ENCODE results near the gene PHC2.

The PHC2 gene

GRCh38 chr1:33385251-33385650, 45.6 kb downstream of the PHC2 start (continued):
- TF ChIP-seq ZBTB7A (tag by site-specific recombination; IDR thresholded peaks at IDR 0.05; ENCODE audit: low read depth), result no peak
- TF ChIP-seq KLF17 (tag by site-specific recombination; IDR thresholded peaks at IDR 0.05), result no peak

GRCh38 chr1:33384040-33384812, 46.7 kb downstream of the PHC2 start:
- CTCF ChIA-PET, result interaction anchor here (0.6 to 1.1 kb wide), 4 partner anchors 18 to 229 kb away, joined by 3 read pairs; no protein-coding TSS in a partner anchor
- no peak overlapping the region for H3K27ac ChIP-seq (ENCODE audit: extremely low read depth, low read depth, low read length)
- POLR2A ChIA-PET, result no interaction called here
- TF ChIP-seq ZNF140 (tag by site-specific recombination; IDR thresholded peaks at IDR 0.05) (no peak), ZFP69B (tag by site-specific recombination; IDR thresholded peaks at IDR 0.05) (peak; percentile 67; the same call in 1 of the 2 replicates), ZBTB17 (tag by site-specific recombination; IDR thresholded peaks at IDR 0.05) (0 out of 2 replicates have a peak, but pooled peaks have one; percentile 19), ZNF692 (tag by site-specific recombination; IDR thresholded peaks at IDR 0.05) (peak; percentile 77), ZNF335 (tag by site-specific recombination; conservative IDR thresholded peaks at IDR 0.05) (peak; percentile 80)
- H3K4me3 ChIP-seq (ENCODE audit: low read depth, low read length), result no peak overlapping the region
- no peaks in the 10 kb centered on the region for H3K36me3 ChIP-seq (ENCODE audit: control insufficient read depth in 2 of 2, insufficient read depth in 1 of 2, low read length in 2 of 2)
- H3K9me3 ChIP-seq (ENCODE audit: control insufficient read depth, insufficient read depth, low read depth, low read length), result no peaks in the 10 kb centered on the region
- peaks cover 4% of the 10 kb centered on the region; the same call in 1 of the 2 replicates for H3K4me1 ChIP-seq (ENCODE audit: control insufficient read depth, insufficient read depth, low read length)

GRCh38 chr1:33383489-33383888, 47.4 kb downstream of the PHC2 start:
- H3K9me3 ChIP-seq (ENCODE audit: control insufficient read depth, insufficient read depth, low read depth, low read length), result no peaks in the 10 kb centered on the region
- ChIA-PET POLR2A (no interaction called here), CTCF (interaction anchor here (0.7 kb wide), 1 partner anchor 92 kb away, joined by 3 read pairs; no protein-coding TSS in a partner anchor)
- H3K36me3 ChIP-seq (ENCODE audit: control insufficient read depth in 2 of 2, insufficient read depth in 1 of 2, low read length in 2 of 2), result no peaks in the 10 kb centered on the region
- no peak overlapping the region for H3K4me3 ChIP-seq (ENCODE audit: low read depth, low read length)
- H3K27ac ChIP-seq (ENCODE audit: extremely low read depth, low read depth, low read length), result no peak overlapping the region
- H3K4me1 ChIP-seq (ENCODE audit: control insufficient read depth, insufficient read depth, low read length), result peaks cover 4% of the 10 kb centered on the region; the same call in 1 of the 2 replicates
- TF ChIP-seq ZBTB26 (tag by site-specific recombination; optimal IDR thresholded peaks at IDR 0.05) (no peak), ZBTB8A (tag by site-specific recombination; IDR thresholded peaks at IDR 0.05) (no peak), ZNF140 (tag by site-specific recombination; IDR thresholded peaks at IDR 0.05) (no peak), ZNF398 (tag by site-specific recombination; IDR thresholded peaks at IDR 0.05) (no peak), ZNF302 (tag by site-specific recombination; IDR thresholded peaks at IDR 0.05; ENCODE audit: low read depth) (no peak), ZBTB21 (tag by site-specific recombination; IDR thresholded peaks at IDR 0.05) (no peak), ZNF518A (tag by site-specific recombination; conservative IDR thresholded peaks at IDR 0.05; ENCODE audit: low read depth) (no peak), ZBTB20 (tag by site-specific recombination; IDR thresholded peaks at IDR 0.05) (no peak), ZNF48 (tag by site-specific recombination; IDR thresholded peaks at IDR 0.05) (no peak), PATZ1 (tag by site-specific recombination; IDR thresholded peaks at IDR 0.05) (no peak)
